Nucleus accumbens (tissue), 56 donors: Measurements from ENCODE around the gene OR4C13.
"Not testable (repeated sequence)": the region's sequence is repeated elsewhere in the genome, so short reads cannot be mapped to it uniquely, and the experiment has no call there.

Experiments used
- DNase-seq, 56 donors: peaks; one replicate each; lab custom pipeline; 2025; lab: John Stamatoyannopoulos, UW

OR4C13 gene

DNA sequence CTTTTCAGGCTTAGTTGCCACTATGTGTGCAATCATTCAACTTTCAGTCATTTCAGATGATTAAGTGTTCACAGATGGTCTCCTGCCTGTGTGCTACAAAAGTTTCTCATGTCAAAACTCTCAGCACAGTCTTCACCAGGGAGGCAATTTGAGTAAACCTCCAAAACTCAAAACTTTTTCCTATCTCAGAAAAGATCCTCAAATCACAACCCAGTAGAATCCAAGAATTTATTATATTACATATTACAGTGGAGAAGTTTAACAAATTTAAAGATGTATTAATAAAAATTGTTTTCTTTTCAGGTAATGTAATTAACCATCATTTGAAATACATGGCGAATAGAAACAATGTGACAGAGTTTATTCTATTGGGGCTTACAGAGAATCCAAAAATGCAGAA, at the start of gene OR4C13:
Gene OR4C13 (plus strand): TSS at position 301 of the 400 bp plus-strand sequence. CDS start 32 bp downstream, at position 333.
- no peak for DNase-seq

DNA sequence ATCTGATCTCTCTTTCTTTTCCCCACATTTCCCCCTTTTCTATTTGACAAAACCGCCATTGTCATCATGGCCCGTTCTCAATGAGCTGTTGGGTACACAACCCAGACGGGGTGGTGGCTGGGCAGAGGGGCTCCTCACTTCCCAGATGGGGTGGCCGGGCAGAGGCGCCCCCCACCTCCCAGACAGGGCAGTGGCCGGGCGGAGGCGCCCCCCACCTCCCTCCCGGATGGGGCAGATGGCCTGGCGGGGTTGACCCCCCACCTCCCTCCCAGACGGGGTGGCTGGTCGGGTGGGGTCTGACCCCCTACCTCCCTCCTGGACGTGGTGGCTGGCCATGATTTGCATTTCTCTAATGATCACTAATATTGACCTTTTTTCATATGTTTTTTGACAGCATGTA, 40.7 kb upstream of the OR4C13 start:
- DNase-seq: not testable (repeated sequence)

DNA sequence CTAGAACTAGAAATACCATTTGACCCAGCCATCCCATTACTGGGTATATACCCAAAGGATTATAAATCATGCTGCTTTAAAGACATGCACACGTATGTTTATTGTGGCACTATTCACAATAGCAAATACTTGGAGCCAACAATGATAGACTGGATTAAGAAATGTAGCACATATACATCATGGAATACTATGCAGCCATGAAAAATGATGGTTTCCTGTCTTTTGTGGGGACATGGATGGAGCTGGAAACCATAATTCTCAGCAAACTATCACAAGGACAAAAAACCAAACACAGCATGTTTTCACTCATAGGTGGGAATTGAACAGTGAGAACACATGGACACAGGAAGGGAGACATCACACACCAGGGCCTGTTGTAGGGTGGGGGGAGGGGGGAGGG, 3.5 kb upstream of the OR4C13 start:
- not testable (repeated sequence) for DNase-seq

DNA sequence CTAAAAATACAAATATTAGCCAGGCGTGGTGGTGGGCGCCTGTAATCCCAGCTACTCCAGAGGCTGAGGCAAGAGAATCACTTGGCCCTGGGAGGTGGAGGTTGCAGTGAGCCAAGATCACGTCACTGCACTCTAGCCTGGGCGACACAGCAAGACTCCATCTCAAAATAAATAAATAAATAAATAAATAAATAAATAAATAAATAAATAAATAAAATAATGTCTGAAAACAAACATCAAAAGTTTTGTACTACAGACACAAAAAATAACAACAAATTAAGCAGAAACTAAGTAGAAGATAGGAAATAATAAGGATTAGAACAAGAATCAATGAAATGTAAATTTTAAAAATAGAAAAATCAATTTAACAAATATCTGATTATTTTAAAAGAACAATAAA, 21.2 kb downstream of the OR4C13 start:
- not testable (repeated sequence) for DNase-seq

DNA sequence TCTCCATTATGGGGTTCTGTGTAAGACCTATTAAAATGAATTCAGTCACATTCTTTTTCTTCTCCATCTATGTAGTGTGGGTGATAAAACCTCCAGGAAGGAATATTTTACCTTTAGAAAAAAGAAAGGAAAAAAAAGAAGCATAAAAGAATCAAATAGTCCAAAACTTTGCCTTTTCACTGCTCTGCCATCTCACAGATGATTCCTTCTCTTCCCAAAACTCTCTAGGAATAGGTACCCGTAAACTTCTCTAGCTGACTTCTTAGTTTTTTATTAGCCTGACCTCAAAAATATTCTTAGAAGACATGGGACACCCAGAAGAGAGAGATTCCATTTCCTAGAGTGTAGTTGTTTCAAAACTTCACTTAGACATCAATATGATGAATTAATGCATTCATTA, 30.2 kb downstream of the OR4C13 start, which contains the start of gene OR4C12:
Gene OR4C12 (minus strand): TSS at position 101 of the 400 bp plus-strand sequence. CDS start 34 bp downstream, at position 67.
- not testable (repeated sequence) for DNase-seq

DNA sequence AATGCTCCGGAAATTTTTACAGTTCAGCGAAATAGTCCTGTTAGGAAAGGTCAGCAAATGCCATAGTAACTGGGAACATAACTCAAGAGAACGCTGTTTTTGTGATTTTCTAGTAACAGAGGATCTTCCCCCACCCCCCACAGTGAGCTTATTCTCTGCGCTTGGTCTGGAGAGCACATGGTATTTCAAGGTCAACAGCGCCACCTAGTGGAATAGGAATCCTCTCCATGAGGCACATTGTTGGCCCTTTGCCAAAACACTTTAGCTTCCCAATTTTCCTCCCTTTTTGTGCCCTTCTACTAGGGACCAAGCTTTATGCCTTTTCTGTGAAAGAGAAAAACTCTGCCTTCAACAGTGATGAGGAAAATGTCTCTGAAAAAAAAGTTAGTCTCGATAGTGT, 43.4 kb downstream of the OR4C13 start:
- DNase-seq: peak in 37 of 56 donors; percentile 0 to 73 (median 12)
